ENCODE data around the gene ZYG11A.

ZYG11A gene

DNA sequence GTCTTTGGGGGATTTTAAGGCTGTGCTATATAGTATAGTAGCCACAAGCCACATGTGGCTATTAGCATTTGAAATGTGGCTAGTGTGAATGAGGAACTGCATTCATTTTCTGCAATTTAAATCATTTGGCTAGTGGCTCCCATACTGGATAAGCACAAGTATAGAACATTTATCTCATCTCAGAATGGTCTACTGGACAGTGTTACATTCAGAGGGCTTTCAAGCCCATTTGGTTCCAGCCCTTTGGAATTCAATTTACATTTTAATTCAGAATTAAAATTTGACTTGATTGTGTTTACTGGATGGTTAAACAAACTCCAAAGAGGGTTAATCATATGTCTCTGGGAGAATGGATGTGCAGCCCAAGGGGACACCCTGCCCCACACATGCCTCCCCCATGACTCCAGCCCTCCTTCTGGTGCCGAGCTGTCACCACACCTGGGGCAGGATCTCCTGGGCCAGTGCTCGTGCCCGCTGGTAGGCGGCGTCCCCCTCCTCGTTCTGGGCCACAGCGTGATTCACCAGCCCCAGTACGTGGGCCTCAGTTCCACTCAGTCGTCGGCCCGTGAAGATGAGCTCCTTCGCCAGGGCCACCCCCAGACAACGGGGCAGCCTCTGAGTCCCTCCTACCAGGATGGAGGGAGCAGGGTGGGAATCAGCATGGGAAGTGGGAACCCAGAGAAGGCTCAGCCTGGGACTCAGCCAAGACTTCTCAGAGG, 61.8 kb downstream of the ZYG11A start:
- TF ChIP-seq, protein P1, sequence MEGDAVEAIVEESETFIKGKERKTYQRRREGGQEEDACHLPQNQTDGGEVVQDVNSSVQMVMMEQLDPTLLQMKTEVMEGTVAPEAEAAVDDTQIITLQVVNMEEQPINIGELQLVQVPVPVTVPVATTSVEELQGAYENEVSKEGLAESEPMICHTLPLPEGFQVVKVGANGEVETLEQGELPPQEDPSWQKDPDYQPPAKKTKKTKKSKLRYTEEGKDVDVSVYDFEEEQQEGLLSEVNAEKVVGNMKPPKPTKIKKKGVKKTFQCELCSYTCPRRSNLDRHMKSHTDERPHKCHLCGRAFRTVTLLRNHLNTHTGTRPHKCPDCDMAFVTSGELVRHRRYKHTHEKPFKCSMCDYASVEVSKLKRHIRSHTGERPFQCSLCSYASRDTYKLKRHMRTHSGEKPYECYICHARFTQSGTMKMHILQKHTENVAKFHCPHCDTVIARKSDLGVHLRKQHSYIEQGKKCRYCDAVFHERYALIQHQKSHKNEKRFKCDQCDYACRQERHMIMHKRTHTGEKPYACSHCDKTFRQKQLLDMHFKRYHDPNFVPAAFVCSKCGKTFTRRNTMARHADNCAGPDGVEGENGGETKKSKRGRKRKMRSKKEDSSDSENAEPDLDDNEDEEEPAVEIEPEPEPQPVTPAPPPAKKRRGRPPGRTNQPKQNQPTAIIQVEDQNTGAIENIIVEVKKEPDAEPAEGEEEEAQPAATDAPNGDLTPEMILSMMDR (IDR thresholded peaks at IDR 0.05): no peak
- Histone ChIP-seq H3K27ac (no peak overlapping the region), H3K4me3 (no peak overlapping the region)
- no peak for DNase-seq (ENCODE audit: low spot score)

DNA sequence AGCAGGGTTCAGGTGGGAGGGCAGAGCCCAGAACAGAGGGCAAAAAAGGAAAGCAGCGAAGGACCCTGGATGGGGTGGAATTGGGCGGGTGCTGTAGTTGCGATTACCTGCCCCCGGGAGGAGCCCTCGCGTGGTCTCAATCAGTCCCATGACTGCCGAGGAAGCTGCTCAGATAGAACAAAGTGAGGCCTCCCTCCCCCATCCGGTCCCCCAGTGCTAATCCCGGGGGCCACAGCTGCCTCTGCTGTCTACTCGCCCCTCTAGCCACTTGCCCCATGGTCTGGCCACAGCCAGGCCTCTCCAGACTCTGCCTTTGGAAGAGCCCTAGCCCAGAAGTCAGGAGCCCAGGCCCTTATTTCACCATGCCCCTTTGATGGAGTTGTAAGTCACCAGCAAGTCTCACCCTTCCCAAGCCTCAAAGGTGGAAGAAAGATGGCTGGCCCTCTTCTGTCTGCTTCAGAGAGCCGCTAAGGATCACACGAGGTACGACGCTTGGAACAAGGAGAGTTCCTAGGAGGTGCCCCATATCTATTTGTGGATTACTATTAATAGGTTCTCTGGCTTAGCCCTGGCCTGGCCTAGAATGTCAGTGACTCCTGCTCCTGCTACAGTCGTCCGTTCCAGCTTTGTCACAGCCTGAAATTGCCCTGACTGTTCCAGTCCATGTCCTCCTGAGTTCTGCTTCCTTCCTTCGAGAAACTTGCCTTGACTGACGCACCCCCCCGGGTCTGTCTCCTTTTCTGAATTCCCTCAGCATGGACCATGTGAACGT, 62.6 kb downstream of the ZYG11A start:
- TF ChIP-seq, protein P1 (IDR thresholded peaks at IDR 0.05): no peak
- no peak overlapping the region for H3K4me3 ChIP-seq
- no peak for DNase-seq (ENCODE audit: low spot score)
- H3K27ac ChIP-seq: peak overlapping the region in 1 of 2 donors; percentile 48

DNA sequence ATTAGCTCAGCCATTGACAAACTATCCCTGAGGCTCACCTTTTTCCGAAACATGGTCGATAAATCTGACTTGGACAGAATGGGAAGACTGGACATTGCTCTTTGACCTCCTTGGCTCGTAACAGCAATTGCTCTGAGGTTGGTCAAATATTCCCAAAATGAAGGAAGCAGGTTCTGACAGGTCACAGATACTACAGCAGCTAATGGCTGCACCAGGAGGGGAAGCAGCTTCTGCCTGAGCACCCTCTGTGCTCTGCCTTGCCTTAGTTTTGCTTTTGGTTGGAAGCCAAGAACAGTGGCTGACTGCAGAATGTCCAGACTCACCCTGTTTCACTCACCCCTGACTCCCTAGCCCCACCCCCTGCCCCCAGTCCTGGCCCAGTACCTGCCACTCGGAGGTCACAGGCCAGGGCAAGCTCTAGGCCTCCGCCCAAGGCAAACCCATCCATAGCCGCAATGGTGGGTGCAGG, 63.6 kb downstream of the ZYG11A start:
- peak overlapping the region in 1 of 2 donors; percentile 48 for H3K27ac ChIP-seq
- TF ChIP-seq, protein P1 (IDR thresholded peaks at IDR 0.05): no peak
- no peak for DNase-seq (ENCODE audit: low spot score)
- no peak overlapping the region for H3K4me3 ChIP-seq

DNA sequence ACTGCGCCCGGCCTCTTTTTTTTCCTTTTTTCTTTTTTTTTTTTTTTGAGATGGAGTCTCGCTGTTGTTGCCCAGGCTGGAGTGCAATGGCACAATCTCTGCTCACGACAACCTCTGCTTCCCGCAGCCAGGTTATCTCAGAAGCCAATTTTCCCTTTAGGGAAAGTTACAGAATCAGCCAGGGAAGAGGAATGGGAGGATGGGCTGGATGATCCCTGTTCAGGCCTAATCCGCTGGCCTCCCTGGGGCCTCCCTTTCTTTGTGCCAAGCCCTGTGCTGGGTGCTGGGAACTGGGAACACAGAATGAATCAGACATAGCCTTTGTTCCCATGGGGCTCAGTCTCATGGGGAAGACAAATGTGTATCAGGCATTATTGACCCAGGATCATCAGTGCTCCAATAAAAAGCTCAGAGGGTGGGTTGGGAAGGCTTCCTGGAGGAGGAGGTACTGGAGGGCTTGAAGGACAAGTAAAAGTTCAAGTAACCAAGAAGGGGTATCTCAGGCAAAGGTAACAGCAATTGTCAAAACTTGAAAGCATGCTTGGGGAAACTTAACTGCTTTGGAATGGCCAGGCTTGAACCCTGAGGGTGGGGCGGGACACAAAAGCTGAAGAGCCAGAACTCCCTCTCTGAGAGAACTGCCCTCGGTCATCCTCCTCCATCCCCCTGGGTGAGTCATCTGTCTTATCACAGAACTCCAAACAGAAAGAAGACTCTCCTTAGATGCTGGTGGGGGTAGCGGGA, 64.7 kb downstream of the ZYG11A start:
- Histone ChIP-seq H3K4me3 (no peak overlapping the region), H3K27ac (no peak overlapping the region)
- no peak for DNase-seq (ENCODE audit: low spot score)
- TF ChIP-seq, protein P1 (IDR thresholded peaks at IDR 0.05): no peak

DNA sequence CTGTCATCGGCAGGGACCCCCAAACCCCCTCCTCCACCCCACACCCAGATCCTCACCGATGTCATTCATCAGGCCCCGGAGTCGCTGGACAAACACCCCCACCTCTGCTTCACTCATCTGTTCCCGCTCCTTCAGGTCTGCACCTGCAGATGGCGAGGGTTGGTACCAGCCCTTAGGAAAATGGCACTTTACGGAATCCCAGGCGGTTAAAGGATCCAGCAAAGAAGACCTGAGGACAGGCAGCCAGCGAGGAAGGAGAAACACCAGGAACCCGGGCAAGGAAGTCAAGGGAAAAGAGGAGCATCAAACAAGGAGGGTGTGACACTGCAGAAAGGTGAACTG, 65.2 kb downstream of the ZYG11A start:
- Histone ChIP-seq H3K27ac (no peak overlapping the region), H3K4me3 (no peak overlapping the region)
- DNase-seq (ENCODE audit: low spot score): no peak
- TF ChIP-seq, protein P1 (IDR thresholded peaks at IDR 0.05): no peak

DNA sequence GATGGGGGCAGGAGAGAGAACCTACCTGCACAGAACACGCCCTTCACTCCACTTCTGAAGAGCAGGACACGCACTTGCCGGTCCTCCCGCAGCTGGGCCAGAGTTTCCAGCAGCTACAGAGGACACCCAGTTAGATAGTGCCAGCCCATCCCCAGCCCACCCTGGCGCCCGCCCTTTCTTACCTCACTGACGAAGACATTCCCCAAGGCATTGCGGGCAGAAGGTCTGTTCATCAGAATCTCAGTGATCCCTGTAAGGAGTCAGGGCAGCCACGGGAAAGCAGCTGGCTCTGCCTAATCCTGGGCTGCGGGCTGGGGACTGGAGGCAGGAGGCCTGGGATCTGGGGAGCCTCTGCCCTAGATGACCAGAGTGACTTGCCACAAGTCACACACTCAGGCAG, 69.0 kb downstream of the ZYG11A start:
- no peak for DNase-seq (ENCODE audit: low spot score)
- no peak overlapping the region for H3K27ac ChIP-seq

More for the DNA sequence above, 69.0 kb downstream of the ZYG11A start:
- TF ChIP-seq, protein P1 (IDR thresholded peaks at IDR 0.05): no peak
- no peak overlapping the region for H3K4me3 ChIP-seq

Data from coronary artery (tissue), 2 donors.